Large intestine (tissue), 12 donors: ENCODE results near the gene PAK3. TPM values are rescaled to one million over a fixed set of nuclear protein-coding genes. Genes with fewer than 3 reads are reported as not detected.

Experiments
- DNase-seq, 2 donors: peaks; one replicate each; pipeline versions ENCODE4 v3.0.0 to v3.0.0-alpha.2; 2013
- H3K27ac ChIP-seq: one replicate; pipeline ENCODE4 v1.5.1; 2013; ENCODE audit warnings: low read length
- H3K27me3 ChIP-seq: 2 replicates; pipeline ENCODE4 v1.6.1; 2013; ENCODE audit warnings: low read length; ENCODE audit not compliant: control insufficient read depth, insufficient read depth
- H3K36me3 ChIP-seq: 2 replicates; pipeline ENCODE4 v1.6.1; 2013; ENCODE audit warnings: low read length; ENCODE audit not compliant: control insufficient read depth, insufficient read depth
- H3K4me1 ChIP-seq: one replicate; pipeline ENCODE4 v1.6.1; 2013; ENCODE audit warnings: low read length; ENCODE audit not compliant: control insufficient read depth, insufficient read depth
- H3K4me3 ChIP-seq: one replicate; pipeline ENCODE4 v1.5.1; 2013; ENCODE audit warnings: low read length
- H3K9me3 ChIP-seq: one replicate; pipeline ENCODE4 v1.6.1; 2013; ENCODE audit warnings: mild to moderate bottlenecking, low read depth, low read length, moderate library complexity; ENCODE audit not compliant: control insufficient read depth
- WGBS: methylation state at CpG from one replicate; pipeline ENCODE4 v1.1.5; 2013; ENCODE audit warnings: low lambda C conversion rate; ENCODE audit not compliant: insufficient coverage; 5-methylcytosine and 5-hydroxymethylcytosine counted together
- long read RNA-seq, 11 donors: transcript quantifications; one replicate each; lab custom pipeline, GENCODE V29; 2026
- polyA plus RNA-seq: library from polyadenylated mRNA; unstranded; fragments of 120-200 nt; gene quantifications from one replicate; pipeline ENCODE4 v1.2.1, GENCODE V29; 2013

Gene PAK3
- 2.2 TPM for polyA plus RNA-seq
- long read RNA-seq, donor 1, result 0 reads
- long read RNA-seq, donor 2, result 0 reads
- long read RNA-seq, donor 3, result 0 reads
- long read RNA-seq, donor 4, result 0 reads
- long read RNA-seq, donor 5, result 0 reads
- long read RNA-seq, donor 6, result 0 reads
- long read RNA-seq, donor 7, result 0 reads
- long read RNA-seq, donor 8, result 0 reads
- long read RNA-seq, donor 9, result 0 reads
- long read RNA-seq, donor 10, result 0 reads
- long read RNA-seq, donor 11, result 0 reads

GRCh38 chrX:111095974-111096895, at the start of gene PAK3:
Gene PAK3, plus strand, starts transcription at chrX:111096191. Its CDS starts 26,913 bp downstream, at chrX:111123104.
- DNase-seq, result peak; percentile 29
- no CpG with 5 or more reads among the region's 51 CpGs for WGBS
- H3K9me3 ChIP-seq, result no peaks in the 10 kb centered on the region
- H3K4me1 ChIP-seq, result no peaks in the 10 kb centered on the region
- H3K4me3 ChIP-seq, result peak within 1 kb of the TSS; percentile 43
- H3K27ac ChIP-seq, result no peak within 1 kb of the TSS
- H3K27me3 ChIP-seq, result peaks cover 18% of the 10 kb centered on the region
- no peaks in the 10 kb centered on the region for H3K36me3 ChIP-seq

GRCh38 chrX:111047575-111047974, 48.4 kb upstream of the PAK3 start:
- H3K36me3 ChIP-seq, result no peaks in the 10 kb centered on the region
- no CpG with 5 or more reads among the region's 4 CpGs for WGBS
- H3K27me3 ChIP-seq, result no peaks in the 10 kb centered on the region
- no peak overlapping the region for H3K4me3 ChIP-seq
- H3K9me3 ChIP-seq, result no peaks in the 10 kb centered on the region
- no peak overlapping the region for H3K27ac ChIP-seq
- no peak for DNase-seq
- H3K4me1 ChIP-seq, result no peaks in the 10 kb centered on the region

- Histone ChIP-seq H3K36me3 (no peaks in the 10 kb centered on the region), H3K4me3 (no peak overlapping the region), H3K27ac (no peak overlapping the region), H3K27me3 (no peaks in the 10 kb centered on the region), H3K9me3 (no peaks in the 10 kb centered on the region), H3K4me1 (no peaks in the 10 kb centered on the region)
- DNase-seq, result no peak
Observed at GRCh38 chrX:111052478-111052877, 43.5 kb upstream of the PAK3 start.

- no peak overlapping the region for H3K4me3 ChIP-seq
- no peaks in the 10 kb centered on the region for H3K4me1 ChIP-seq
- no peak overlapping the region for H3K27ac ChIP-seq
- no peaks in the 10 kb centered on the region for H3K36me3 ChIP-seq
- no peaks in the 10 kb centered on the region for H3K9me3 ChIP-seq
- H3K27me3 ChIP-seq, result no peaks in the 10 kb centered on the region
- no CpG with 5 or more reads among the region's 1 CpG for WGBS
- DNase-seq, result no peak
Observed at GRCh38 chrX:111071542-111072277, 24.3 kb upstream of the PAK3 start.

GRCh38 chrX:111083081-111083480, 12.9 kb upstream of the PAK3 start:
- H3K27ac ChIP-seq, result no peak overlapping the region
- no CpG with 5 or more reads among the region's 1 CpG for WGBS
- no peak overlapping the region for H3K4me3 ChIP-seq
- no peaks in the 10 kb centered on the region for H3K9me3 ChIP-seq
- no peaks in the 10 kb centered on the region for H3K36me3 ChIP-seq
- no peaks in the 10 kb centered on the region for H3K27me3 ChIP-seq
- no peak for DNase-seq
- no peaks in the 10 kb centered on the region for H3K4me1 ChIP-seq

- Histone ChIP-seq H3K9me3 (no peaks in the 10 kb centered on the region), H3K27me3 (peaks cover 3% of the 10 kb centered on the region), H3K27ac (no peak overlapping the region), H3K4me1 (no peaks in the 10 kb centered on the region), H3K36me3 (no peaks in the 10 kb centered on the region), H3K4me3 (no peak overlapping the region)
- no peak for DNase-seq
- no CpG with 5 or more reads among the region's 6 CpGs for WGBS
Observed at GRCh38 chrX:111086591-111087006, 9.4 kb upstream of the PAK3 start.

- no CpG with 5 or more reads among the region's 3 CpGs for WGBS
- Histone ChIP-seq H3K27ac (no peak overlapping the region), H3K4me3 (no peak overlapping the region), H3K4me1 (no peaks in the 10 kb centered on the region), H3K9me3 (no peaks in the 10 kb centered on the region), H3K36me3 (no peaks in the 10 kb centered on the region), H3K27me3 (peaks cover 4% of the 10 kb centered on the region)
- DNase-seq, result no peak
Observed at GRCh38 chrX:111088628-111089027, 7.4 kb upstream of the PAK3 start.

GRCh38 chrX:111090458-111090857, 5.5 kb upstream of the PAK3 start:
- no peak overlapping the region for H3K27ac ChIP-seq
- H3K4me3 ChIP-seq, result no peak overlapping the region
- no peaks in the 10 kb centered on the region for H3K36me3 ChIP-seq
- H3K27me3 ChIP-seq, result peaks cover 8% of the 10 kb centered on the region
- WGBS, result no CpG with 5 or more reads among the region's 4 CpGs
- no peaks in the 10 kb centered on the region for H3K9me3 ChIP-seq
- no peaks in the 10 kb centered on the region for H3K4me1 ChIP-seq
- no peak for DNase-seq

- WGBS, result no CpG with 5 or more reads among the region's 22 CpGs
- H3K36me3 ChIP-seq, result no peaks in the 10 kb centered on the region
- peaks cover 14% of the 10 kb centered on the region for H3K27me3 ChIP-seq
- H3K4me1 ChIP-seq, result no peaks in the 10 kb centered on the region
- no peak overlapping the region for H3K4me3 ChIP-seq
- DNase-seq, result peak; percentile 4 to 15
- no peak overlapping the region for H3K27ac ChIP-seq
- no peaks in the 10 kb centered on the region for H3K9me3 ChIP-seq
Observed at GRCh38 chrX:111098874-111099273, 2.9 kb downstream of the PAK3 start.

- no CpG with 5 or more reads among the region's 5 CpGs for WGBS
- H3K4me1 ChIP-seq, result no peaks in the 10 kb centered on the region
- H3K9me3 ChIP-seq, result no peaks in the 10 kb centered on the region
- no peak overlapping the region for H3K27ac ChIP-seq
- H3K27me3 ChIP-seq, result peaks cover 13% of the 10 kb centered on the region
- H3K4me3 ChIP-seq, result no peak overlapping the region
- DNase-seq, result no peak
- no peaks in the 10 kb centered on the region for H3K36me3 ChIP-seq
Observed at GRCh38 chrX:111100191-111100590, 4.2 kb downstream of the PAK3 start.
